Liver (tissue), 9 donors: ENCODE results near the gene CSE1L. TPM values are rescaled to one million over a fixed set of nuclear protein-coding genes. Genes with fewer than 3 reads are reported as not detected.

ENCODE experiments used
- DNase-seq: peaks from one replicate; pipeline ENCODE4 v3.0.0-alpha.2; 2017; ENCODE audit warnings: low spot score
- H3K27ac ChIP-seq, 2 donors: one replicate each; pipeline ENCODE4 v1.7.0; 2013; ENCODE audit warnings: inconsistent platforms in 2 of 2, low read length in 2 of 2, control low read depth in 1 of 2, low read depth in 1 of 2, mild to moderate bottlenecking in 1 of 2
- H3K27me3 ChIP-seq, 4 donors: one replicate each; pipeline versions ENCODE4 v1.6.1 to v1.7.0; 2013; ENCODE audit warnings: low read length in 3 of 4, inconsistent platforms in 1 of 4, mild to moderate bottlenecking in 1 of 4, moderate library complexity in 1 of 4; ENCODE audit not compliant: control insufficient read depth in 4 of 4, insufficient read depth in 4 of 4
- H3K36me3 ChIP-seq, 4 donors: one replicate each; pipeline versions ENCODE4 v1.6.1 to v1.7.0; 2013; ENCODE audit warnings: low read length in 3 of 4, mild to moderate bottlenecking in 3 of 4, low read depth in 1 of 4, moderate library complexity in 1 of 4; ENCODE audit not compliant: control insufficient read depth in 4 of 4, insufficient read depth in 3 of 4
- H3K4me1 ChIP-seq, 4 donors: one replicate each; pipeline versions ENCODE4 v1.6.1 to v1.7.0; 2013; ENCODE audit warnings: low read length in 3 of 4, mild to moderate bottlenecking in 3 of 4, moderate library complexity in 1 of 4; ENCODE audit not compliant: control insufficient read depth in 4 of 4, insufficient read depth in 4 of 4
- H3K4me3 ChIP-seq, 3 donors: one replicate each; pipeline versions ENCODE4 v1.6.1 to v1.7.0; 2013; ENCODE audit warnings: low read length in 3 of 3, control low read depth in 1 of 3, low read depth in 1 of 3, mild to moderate bottlenecking in 1 of 3
- H3K9ac ChIP-seq, 2 donors: one replicate each; pipeline ENCODE4 v1.7.0; 2013; ENCODE audit warnings: low read length in 2 of 2, mild to moderate bottlenecking in 2 of 2, moderate library complexity in 2 of 2, control low read depth in 1 of 2, low read depth in 1 of 2
- H3K9me3 ChIP-seq, 4 donors: one replicate each; pipeline versions ENCODE4 v1.6.1 to v1.7.0; 2013; ENCODE audit warnings: low read length in 3 of 4; ENCODE audit not compliant: control insufficient read depth in 4 of 4
- CTCF ChIP-seq: fragments of 150-350 bp; IDR thresholded peaks from 2 replicates; pipeline ENCODE4 v1.5.1; 2017; ENCODE audit warnings: improper control_type of control experiment, low read depth, low read length; ENCODE audit not compliant: missing input control
- EGR1 ChIP-seq, 2 donors: IDR thresholded peaks; 2 replicates each; pipeline ENCODE4 v1.6.1; 2016 to 2018; ENCODE audit warnings: antibody characterized with exemption in 2 of 2, low read depth in 2 of 2
- FOXA1 ChIP-seq: IDR thresholded peaks from 2 replicates; pipeline ENCODE4 v1.6.1; 2016; ENCODE audit warnings: antibody characterized with exemption
- FOXA2 ChIP-seq: IDR thresholded peaks from 2 replicates; pipeline ENCODE4 v1.6.1; 2016; ENCODE audit warnings: antibody characterized with exemption
- GABPA ChIP-seq, 2 donors: IDR thresholded peaks in 1 of 2; conservative IDR thresholded peaks in 1 of 2; 2 replicates each; pipeline ENCODE4 v1.6.1; 2016; ENCODE audit warnings: antibody characterized with exemption in 2 of 2, mild to moderate bottlenecking in 1 of 2, moderate library complexity in 1 of 2
- HNF4A ChIP-seq, 2 donors: conservative IDR thresholded peaks; 2 replicates each; pipeline ENCODE4 v1.6.1; 2016; ENCODE audit warnings: antibody characterized with exemption in 2 of 2, mild to moderate bottlenecking in 2 of 2
- HNF4G ChIP-seq: IDR thresholded peaks from 2 replicates; pipeline ENCODE4 v1.6.1; 2016; ENCODE audit warnings: antibody characterized with exemption
- JUND ChIP-seq, 2 donors: IDR thresholded peaks; 2 replicates each; pipeline ENCODE4 v1.6.1; 2016; ENCODE audit warnings: antibody characterized with exemption in 2 of 2
- NR2F2 ChIP-seq: IDR thresholded peaks from 2 replicates; pipeline ENCODE4 v1.6.1; 2016; ENCODE audit warnings: antibody characterized with exemption
- RAD21 ChIP-seq, 2 donors: IDR thresholded peaks; 2 replicates each; pipeline ENCODE4 v1.6.1; 2016; ENCODE audit warnings: antibody characterized with exemption in 2 of 2, mild to moderate bottlenecking in 2 of 2
- REST ChIP-seq: IDR thresholded peaks from 2 replicates; pipeline ENCODE4 v1.6.1; 2016; ENCODE audit warnings: antibody characterized with exemption, mild to moderate bottlenecking
- RXRA ChIP-seq, 2 donors: IDR thresholded peaks; 2 replicates each; pipeline ENCODE4 v1.6.1; 2017 to 2018; ENCODE audit warnings: antibody characterized with exemption in 2 of 2, mild to moderate bottlenecking in 1 of 2
- SP1 ChIP-seq: IDR thresholded peaks from 2 replicates; pipeline ENCODE4 v1.6.1; 2018; ENCODE audit warnings: antibody characterized with exemption, mild to moderate bottlenecking
- TAF1 ChIP-seq: conservative IDR thresholded peaks from 2 replicates; pipeline ENCODE4 v1.6.1; 2016; ENCODE audit warnings: antibody characterized with exemption, mild to moderate bottlenecking
- YY1 ChIP-seq: IDR thresholded peaks from 2 replicates; pipeline ENCODE4 v1.6.1; 2016; ENCODE audit warnings: antibody characterized with exemption, mild to moderate bottlenecking
- WGBS: extraction: QIAGEN DNeasy Blood & Tissue Kit; methylation state at CpG from one replicate; pipeline ENCODE4 v1.1.7; 2013; 5-methylcytosine and 5-hydroxymethylcytosine counted together
- polyA plus RNA-seq, 2 donors: library from polyadenylated mRNA; stranded (reverse) in 1 of 2; unstranded in 1 of 2; fragments of 200-250 nt in 1 of 2; fragments of >200 nt in 1 of 2; fragmentation: Nextera tagmentation in 1 of 2; extraction: Ambion mirVana in 1 of 2; gene quantifications; one replicate each; pipeline versions ENCODE4 v1.2.1 to v1.2.3, GENCODE V29; 2013 to 2015
- total RNA-seq, 2 donors: library from RNA; depleted of rRNA; stranded (reverse); fragments of >200 nt; gene quantifications; one replicate each; pipeline ENCODE4 v1.2.3, GENCODE V29; 2014
- TF ChIP-seq, protein P1 (sequence below): IDR thresholded peaks from 2 replicates; pipeline ENCODE4 v1.6.1; 2016; ENCODE audit warnings: antibody characterized with exemption
- TF ChIP-seq, protein P2 (sequence below): IDR thresholded peaks from 2 replicates; pipeline ENCODE4 v1.6.1; 2016; ENCODE audit warnings: antibody characterized with exemption
- donor health status: healthy.
- donor health status: healthy.
- donor health status: healthy.
- donor health status: healthy.
- donor health status: healthy.

The CSE1L gene
- total and polyA plus RNA-seq, 4 donors, result 13.1 to 48.8 (median 19.3) TPM

GRCh38 chr20:48999890-49000870 lies 45.9 kb upstream of the CSE1L start (continued):
- TF ChIP-seq FOXA1 (no peak), RXRA (IDR thresholded peaks at IDR 0.05) (no peak), GABPA (IDR thresholded peaks at IDR 0.05 in 1 of 2, conservative IDR thresholded peaks at IDR 0.05 in 1 of 2) (no peak)
- TF ChIP-seq, protein P1, sequence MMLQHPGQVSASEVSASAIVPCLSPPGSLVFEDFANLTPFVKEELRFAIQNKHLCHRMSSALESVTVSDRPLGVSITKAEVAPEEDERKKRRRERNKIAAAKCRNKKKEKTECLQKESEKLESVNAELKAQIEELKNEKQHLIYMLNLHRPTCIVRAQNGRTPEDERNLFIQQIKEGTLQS, result no peak

GRCh38 chr20:49001741-49002140 lies 44.4 kb upstream of the CSE1L start:
- no peak for TF ChIP-seq HNF4G
- TF ChIP-seq, protein P1, result no peak
- TF ChIP-seq TAF1, result no peak
- no peak for TF ChIP-seq REST
- TF ChIP-seq CTCF, result no peak
- no peak for TF ChIP-seq GABPA (IDR thresholded peaks at IDR 0.05 in 1 of 2, conservative IDR thresholded peaks at IDR 0.05 in 1 of 2)
- TF ChIP-seq SP1, result no peak
- no peak for TF ChIP-seq YY1
- TF ChIP-seq HNF4A (conservative IDR thresholded peaks at IDR 0.05), result no peak
- no peak for TF ChIP-seq JUND (IDR thresholded peaks at IDR 0.05)
- no peak for DNase-seq
- H3K9me3 ChIP-seq, result no peaks in the 10 kb centered on the region
- H3K36me3 ChIP-seq, result peaks cover 7 to 50% (median 30%) of the 10 kb centered on the region in 4 donors
- H3K4me1 ChIP-seq, result peaks cover 0 to 2% (median 0%) of the 10 kb centered on the region in 4 donors
- no peak overlapping the region for H3K4me3 ChIP-seq
- no peak overlapping the region for H3K27ac ChIP-seq
- no peaks in the 10 kb centered on the region for H3K27me3 ChIP-seq
- H3K9ac ChIP-seq, result no peak overlapping the region
- WGBS, result 97% methylated on average over 7 of the region's 7 CpGs

DNA sequence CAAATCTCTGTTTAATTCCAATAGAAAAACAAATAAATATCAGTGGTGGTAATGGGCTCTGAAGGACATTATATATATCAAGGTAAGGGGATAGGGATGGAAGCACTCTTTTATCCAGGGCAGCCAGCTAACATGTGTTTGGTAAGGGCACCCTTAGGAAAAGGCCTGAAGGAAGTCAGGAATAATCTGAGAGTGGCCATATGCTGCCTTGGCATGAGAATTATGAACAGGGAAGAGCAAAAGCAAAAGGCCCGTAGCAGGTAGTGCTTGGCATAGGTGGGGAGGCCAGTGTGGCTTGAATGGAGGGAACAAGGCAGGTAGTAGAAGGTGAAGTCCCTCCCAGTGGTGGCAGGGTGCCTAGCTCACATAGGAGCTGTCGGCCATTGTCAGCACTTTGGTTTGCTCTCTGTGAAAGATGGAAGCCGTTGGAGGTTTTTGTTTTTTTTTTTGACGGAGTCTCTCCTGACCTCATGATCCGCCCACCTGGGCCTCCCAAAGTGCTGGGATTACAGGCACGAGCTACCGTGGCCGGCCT lies 39.6 kb upstream of the CSE1L start:
- Histone ChIP-seq H3K9me3 (no peaks in the 10 kb centered on the region), H3K4me3 (no peak overlapping the region), H3K27me3 (no peaks in the 10 kb centered on the region), H3K27ac (no peak overlapping the region), H3K36me3 (peaks cover 5 to 23% (median 20%) of the 10 kb centered on the region in 4 donors), H3K9ac (no peak overlapping the region), H3K4me1 (peaks cover 0 to 8% (median 3%) of the 10 kb centered on the region in 4 donors)
- DNase-seq, result no peak
- 95% methylated on average over 8 of the region's 8 CpGs for WGBS
- TF ChIP-seq HNF4A (conservative IDR thresholded peaks at IDR 0.05) (no peak), REST (no peak), GABPA (IDR thresholded peaks at IDR 0.05 in 1 of 2, conservative IDR thresholded peaks at IDR 0.05 in 1 of 2) (no peak), EGR1 (IDR thresholded peaks at IDR 0.05; ENCODE audit: low read depth in 2 of 2) (no peak), RAD21 (IDR thresholded peaks at IDR 0.05) (no peak), HNF4G (no peak), SP1 (no peak), RXRA (IDR thresholded peaks at IDR 0.05) (no peak), NR2F2 (no peak), FOXA2 (no peak)
- TF ChIP-seq, protein P1, result no peak
- TF ChIP-seq, protein P2, sequence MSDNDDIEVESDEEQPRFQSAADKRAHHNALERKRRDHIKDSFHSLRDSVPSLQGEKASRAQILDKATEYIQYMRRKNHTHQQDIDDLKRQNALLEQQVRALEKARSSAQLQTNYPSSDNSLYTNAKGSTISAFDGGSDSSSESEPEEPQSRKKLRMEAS, result no peak
